Measurements from ENCODE around the gene GRIN2A.

Gene GRIN2A

GRCh38 chr16:9797306-9797705 lies 384.9 kb downstream of the GRIN2A start:
- DNase-seq (ENCODE audit: insufficient read length) = no peak
- TF ChIP-seq TAF1 (IDR thresholded peaks at IDR 0.05; ENCODE audit: borderline replicate concordance, low read depth, low read length) = no peak
- no peak for TF ChIP-seq POLR2A (IDR thresholded peaks at IDR 0.05; ENCODE audit: low read depth, low read length)
- TF ChIP-seq POLR2AphosphoS5 (IDR thresholded peaks at IDR 0.05; ENCODE audit: low read depth, low read length) = no peak

GRCh38 chr16:9793623-9794022 lies 388.6 kb downstream of the GRIN2A start:
- no peak for TF ChIP-seq POLR2AphosphoS5 (IDR thresholded peaks at IDR 0.05; ENCODE audit: low read depth, low read length)
- no peak for TF ChIP-seq TAF1 (IDR thresholded peaks at IDR 0.05; ENCODE audit: borderline replicate concordance, low read depth, low read length)
- no peak for TF ChIP-seq POLR2A (IDR thresholded peaks at IDR 0.05; ENCODE audit: low read depth, low read length)
- FAIRE-seq (no peak), DNase-seq (ENCODE audit: insufficient read length) (no peak)

More at GRCh38 chr16:9797306-9797705, 384.9 kb downstream of the GRIN2A start:
- no peak for FAIRE-seq

GRCh38 chr16:9791556-9791955 lies 390.7 kb downstream of the GRIN2A start:
- no peak for DNase-seq (ENCODE audit: insufficient read length)
- FAIRE-seq = no peak
- no peak for TF ChIP-seq POLR2A (IDR thresholded peaks at IDR 0.05; ENCODE audit: low read depth, low read length)
- TF ChIP-seq POLR2AphosphoS5 (IDR thresholded peaks at IDR 0.05; ENCODE audit: low read depth, low read length) = no peak
- TF ChIP-seq TAF1 (IDR thresholded peaks at IDR 0.05; ENCODE audit: borderline replicate concordance, low read depth, low read length) = no peak

- FAIRE-seq = no peak
- TF ChIP-seq TAF1 (IDR thresholded peaks at IDR 0.05; ENCODE audit: borderline replicate concordance, low read depth, low read length) = no peak
- no peak for TF ChIP-seq POLR2A (IDR thresholded peaks at IDR 0.05; ENCODE audit: low read depth, low read length)
- no peak for TF ChIP-seq POLR2AphosphoS5 (IDR thresholded peaks at IDR 0.05; ENCODE audit: low read depth, low read length)
- DNase-seq (ENCODE audit: insufficient read length) = no peak
Measured at GRCh38 chr16:9790199-9790598, 392.0 kb downstream of the GRIN2A start.

GRCh38 chr16:9787717-9788116 lies 394.5 kb downstream of the GRIN2A start:
- FAIRE-seq = no peak
- TF ChIP-seq TAF1 (IDR thresholded peaks at IDR 0.05; ENCODE audit: borderline replicate concordance, low read depth, low read length) (no peak), POLR2AphosphoS5 (IDR thresholded peaks at IDR 0.05; ENCODE audit: low read depth, low read length) (no peak), POLR2A (IDR thresholded peaks at IDR 0.05; ENCODE audit: low read depth, low read length) (no peak)
- no peak for DNase-seq (ENCODE audit: insufficient read length)

- no peak for FAIRE-seq
Measured at GRCh38 chr16:9780831-9781230, 401.4 kb downstream of the GRIN2A start.

GRCh38 chr16:9778849-9779248 lies 403.4 kb downstream of the GRIN2A start:
- no peak for FAIRE-seq
- TF ChIP-seq POLR2A (IDR thresholded peaks at IDR 0.05; ENCODE audit: low read depth, low read length) = no peak
- TF ChIP-seq POLR2AphosphoS5 (IDR thresholded peaks at IDR 0.05; ENCODE audit: low read depth, low read length) = no peak
- TF ChIP-seq TAF1 (IDR thresholded peaks at IDR 0.05; ENCODE audit: borderline replicate concordance, low read depth, low read length) = no peak

More at GRCh38 chr16:9780831-9781230, 401.4 kb downstream of the GRIN2A start:
- no peak for TF ChIP-seq POLR2AphosphoS5 (IDR thresholded peaks at IDR 0.05; ENCODE audit: low read depth, low read length)
- no peak for TF ChIP-seq POLR2A (IDR thresholded peaks at IDR 0.05; ENCODE audit: low read depth, low read length)
- TF ChIP-seq TAF1 (IDR thresholded peaks at IDR 0.05; ENCODE audit: borderline replicate concordance, low read depth, low read length) = no peak
- no peak for DNase-seq (ENCODE audit: insufficient read length)

GRCh38 chr16:9775998-9776397 lies 406.2 kb downstream of the GRIN2A start:
- FAIRE-seq = no peak
- no peak for DNase-seq (ENCODE audit: insufficient read length)
- TF ChIP-seq POLR2A (IDR thresholded peaks at IDR 0.05; ENCODE audit: low read depth, low read length) (no peak), POLR2AphosphoS5 (IDR thresholded peaks at IDR 0.05; ENCODE audit: low read depth, low read length) (no peak), TAF1 (IDR thresholded peaks at IDR 0.05; ENCODE audit: borderline replicate concordance, low read depth, low read length) (no peak)

More at GRCh38 chr16:9778849-9779248, 403.4 kb downstream of the GRIN2A start:
- no peak for DNase-seq (ENCODE audit: insufficient read length)

GRCh38 chr16:9773289-9773688 lies 408.9 kb downstream of the GRIN2A start:
- DNase-seq (ENCODE audit: insufficient read length) = no peak

GRCh38 chr16:9772526-9773225 lies 409.6 kb downstream of the GRIN2A start:
- DNase-seq (ENCODE audit: insufficient read length) (no peak), FAIRE-seq (no peak)
- TF ChIP-seq POLR2A (IDR thresholded peaks at IDR 0.05; ENCODE audit: low read depth, low read length) (no peak), POLR2AphosphoS5 (IDR thresholded peaks at IDR 0.05; ENCODE audit: low read depth, low read length) (no peak), TAF1 (IDR thresholded peaks at IDR 0.05; ENCODE audit: borderline replicate concordance, low read depth, low read length) (no peak)

More at GRCh38 chr16:9773289-9773688, 408.9 kb downstream of the GRIN2A start:
- FAIRE-seq = no peak
- TF ChIP-seq POLR2A (IDR thresholded peaks at IDR 0.05; ENCODE audit: low read depth, low read length) = no peak
- no peak for TF ChIP-seq TAF1 (IDR thresholded peaks at IDR 0.05; ENCODE audit: borderline replicate concordance, low read depth, low read length)
- no peak for TF ChIP-seq POLR2AphosphoS5 (IDR thresholded peaks at IDR 0.05; ENCODE audit: low read depth, low read length)

GRCh38 chr16:9766891-9767290 lies 415.3 kb downstream of the GRIN2A start:
- DNase-seq (ENCODE audit: insufficient read length) = no peak
- TF ChIP-seq POLR2AphosphoS5 (IDR thresholded peaks at IDR 0.05; ENCODE audit: low read depth, low read length) = no peak
- TF ChIP-seq POLR2A (IDR thresholded peaks at IDR 0.05; ENCODE audit: low read depth, low read length) = no peak
- no peak for TF ChIP-seq TAF1 (IDR thresholded peaks at IDR 0.05; ENCODE audit: borderline replicate concordance, low read depth, low read length)
- no peak for FAIRE-seq

- FAIRE-seq = no peak
- TF ChIP-seq TAF1 (IDR thresholded peaks at IDR 0.05; ENCODE audit: borderline replicate concordance, low read depth, low read length) (no peak), POLR2AphosphoS5 (IDR thresholded peaks at IDR 0.05; ENCODE audit: low read depth, low read length) (no peak), POLR2A (IDR thresholded peaks at IDR 0.05; ENCODE audit: low read depth, low read length) (no peak)
- DNase-seq (ENCODE audit: insufficient read length) = no peak
Measured at GRCh38 chr16:9763505-9763904, 418.7 kb downstream of the GRIN2A start.
